PC-9 (cell line): Measurements from ENCODE around the gene SCAP.

Experiments
- CTCF ChIP-seq: fragments of 200-600 bp; sonication (generic); conservative IDR thresholded peaks from 2 replicates; pipeline ENCODE4 v1.6.1; 2017; ENCODE audit warnings: mixed run types, antibody characterized with exemption, mild to moderate bottlenecking, moderate library complexity
- EZH2 ChIP-seq: fragments of 200-600 bp; sonication (generic); IDR thresholded peaks from 2 replicates; pipeline ENCODE4 v1.8.0; 2017; ENCODE audit warnings: antibody characterized with exemption, low read depth

GRCh38 chr3:47495111-47495510 is 19.4 kb upstream of the SCAP start:
- TF ChIP-seq CTCF (no peak), EZH2 (no peak)
